HL-60 (cell line): ENCODE measurements around the gene MAP4K4.

ENCODE experiments used
- DNase-seq, 2 experiments: peaks; one replicate each; pipeline ENCODE4 v3.0.0-alpha.2; 2010 to 2020; ENCODE audit warnings: low read depth in 1 of 2, low spot score in 1 of 2
- H3K27ac ChIP-seq: fragments of 250-450 bp; sonication (Bioruptor Pico); replicated peaks from 2 replicates; pipeline ENCODE4 v1.5.1; 2020; ENCODE audit warnings: mild to moderate bottlenecking, moderate library complexity
- H3K27me3 ChIP-seq: fragments of 250-450 bp; sonication (Bioruptor Pico); 2 replicates; pipeline ENCODE4 v1.5.1; 2021; ENCODE audit warnings: mild to moderate bottlenecking, moderate library complexity; ENCODE audit not compliant: insufficient read depth, poor library complexity, severe bottlenecking
- H3K4me3 ChIP-seq: replicated peaks from 2 replicates; pipeline ENCODE4 v1.5.1; 2011; ENCODE audit warnings: mild to moderate bottlenecking, control low read depth, low read length; ENCODE audit not compliant: insufficient read depth
- CTCF ChIP-seq: IDR thresholded peaks from one replicate; pipeline ENCODE4 v1.5.1; 2011; ENCODE audit warnings: low read length, control low read depth, inconsistent platforms; ENCODE audit not compliant: insufficient read depth
- GABPA ChIP-seq: IDR thresholded peaks from 2 replicates; pipeline ENCODE4 v1.6.1; 2012; ENCODE audit warnings: low read depth
- POLR2AphosphoS5 ChIP-seq: IDR thresholded peaks from 2 replicates; pipeline ENCODE4 v1.6.1; 2012; ENCODE audit warnings: low read depth
- REST ChIP-seq: IDR thresholded peaks from 2 replicates; pipeline ENCODE4 v1.6.1; 2012; ENCODE audit warnings: low read depth; ENCODE audit not compliant: insufficient replicate concordance
- SPI1 ChIP-seq: IDR thresholded peaks from 2 replicates; pipeline ENCODE4 v1.6.1; 2012; ENCODE audit warnings: low read depth, mild to moderate bottlenecking, borderline replicate concordance

The MAP4K4 gene

GRCh38 chr2:101860782-101861181, 163.3 kb downstream of the MAP4K4 start:
- DNase-seq: no peak
- Histone ChIP-seq H3K27ac (no peak overlapping the region), H3K27me3 (no peaks in the 10 kb centered on the region), H3K4me3 (no peak overlapping the region)
- TF ChIP-seq CTCF (no peak), POLR2AphosphoS5 (no peak), SPI1 (no peak), GABPA (no peak), REST (no peak)

GRCh38 chr2:101861382-101861781, 163.9 kb downstream of the MAP4K4 start:
- no peak overlapping the region for H3K4me3 ChIP-seq
- no peak overlapping the region for H3K27ac ChIP-seq
- no peak for TF ChIP-seq POLR2AphosphoS5
- no peak for TF ChIP-seq REST
- no peak for TF ChIP-seq SPI1
- TF ChIP-seq CTCF: no peak
- no peak for TF ChIP-seq GABPA
- no peaks in the 10 kb centered on the region for H3K27me3 ChIP-seq
- DNase-seq: no peak

- Histone ChIP-seq H3K27me3 (no peaks in the 10 kb centered on the region), H3K4me3 (no peak overlapping the region), H3K27ac (no peak overlapping the region)
- no peak for TF ChIP-seq CTCF
- no peak for TF ChIP-seq POLR2AphosphoS5
- TF ChIP-seq SPI1: no peak
- no peak for TF ChIP-seq GABPA
- no peak for TF ChIP-seq REST
- no peak for DNase-seq
These were observed 166.0 kb downstream of the MAP4K4 start for GRCh38 chr2:101863534-101863933.
